Neural cell (in vitro differentiated cells): ENCODE measurements around the gene ACSS3. TPM values are rescaled to one million over a fixed set of nuclear protein-coding genes. Genes with fewer than 3 reads are reported as not detected.

Source experiments
- H2AFZ ChIP-seq: fragments of 200-600, 300-800 bp; sonication (generic), shearing (Covaris generic); 2 replicates; pipeline ENCODE4 v1.6.0; 2014; ENCODE audit warnings: low read depth, mild to moderate bottlenecking, antibody characterized with exemption, low read length, moderate library complexity
- H3F3A ChIP-seq: fragments of 200-600 bp; shearing (Covaris generic); 2 replicates; pipeline ENCODE4 v1.6.1; 2016; ENCODE audit warnings: mild to moderate bottlenecking, moderate library complexity, mixed read lengths, antibody characterized with exemption, low read length; ENCODE audit not compliant: insufficient read depth, poor library complexity, severe bottlenecking
- H3K27ac ChIP-seq: fragments of 200-600, 300-800 bp; sonication (generic), shearing (Covaris generic); 2 replicates; pipeline ENCODE4 v1.5.1; 2014; ENCODE audit warnings: mild to moderate bottlenecking, low read length, moderate library complexity
- H3K27me3 ChIP-seq: fragments of 300-800, 200-600 bp; sonication (generic), shearing (Covaris generic); 2 replicates; pipeline ENCODE4 v1.6.0; 2014; ENCODE audit warnings: mild to moderate bottlenecking, low read depth, low read length, moderate library complexity; ENCODE audit not compliant: insufficient read depth
- H3K36me3 ChIP-seq: fragments of 300-800, 200-600 bp; sonication (generic), shearing (Covaris generic); 2 replicates; pipeline ENCODE4 v1.5.1; 2014; ENCODE audit warnings: mild to moderate bottlenecking, antibody characterized with exemption, low read length, moderate library complexity; ENCODE audit not compliant: insufficient read depth
- H3K4me2 ChIP-seq: fragments of 300-800, 200-600 bp; sonication (generic), shearing (Covaris generic); 2 replicates; pipeline ENCODE4 v1.6.0; 2014; ENCODE audit warnings: mild to moderate bottlenecking, low read length
- H3K4me3 ChIP-seq: fragments of 300-800, 200-600 bp; sonication (generic), shearing (Covaris generic); 2 replicates; pipeline ENCODE4 v1.5.1; 2014; ENCODE audit warnings: mild to moderate bottlenecking, low read length, moderate library complexity
- H3K79me2 ChIP-seq: fragments of 200-600 bp; shearing (Covaris generic); replicated peaks from 2 replicates; pipeline ENCODE4 v1.6.0; 2014; ENCODE audit warnings: mild to moderate bottlenecking, low read length, moderate library complexity; ENCODE audit not compliant: insufficient read depth
- H3K9ac ChIP-seq: fragments of 300-800, 200-600 bp; sonication (generic), shearing (Covaris generic); 2 replicates; pipeline ENCODE4 v1.6.1; 2016; ENCODE audit warnings: mild to moderate bottlenecking, low read length, mixed read lengths
- H3K9me2 ChIP-seq: fragments of 200-600 bp; shearing (Covaris generic); 2 replicates; pipeline ENCODE4 v1.6.1; 2016; ENCODE audit warnings: mild to moderate bottlenecking, low read length, mixed read lengths; ENCODE audit not compliant: insufficient read depth
- H3K9me3 ChIP-seq: fragments of 200-600, 300-800 bp; sonication (generic), shearing (Covaris generic); 2 replicates; pipeline ENCODE4 v1.6.1; 2016; ENCODE audit warnings: mild to moderate bottlenecking, mixed run types, low read length, moderate library complexity, mixed read lengths
- H4K20me1 ChIP-seq: fragments of 200-600 bp; shearing (Covaris generic); 2 replicates; pipeline ENCODE4 v1.6.1; 2016; ENCODE audit warnings: mild to moderate bottlenecking, mixed run types; ENCODE audit not compliant: insufficient read depth
- EP300 ChIP-seq: fragments of 450-650 bp; conservative IDR thresholded peaks from 2 replicates; pipeline ENCODE4 v1.6.1; 2014; ENCODE audit warnings: antibody characterized with exemption, mild to moderate bottlenecking, moderate library complexity; ENCODE audit not compliant: poor library complexity, severe bottlenecking
- EZH2 ChIP-seq: fragments of 200-600, 300-800 bp; shearing (Covaris generic), sonication (generic); IDR thresholded peaks from 2 replicates; pipeline ENCODE4 v1.6.1; 2014; ENCODE audit warnings: antibody characterized with exemption, low read length, borderline replicate concordance, mild to moderate bottlenecking; ENCODE audit not compliant: insufficient read depth, poor library complexity, severe bottlenecking
- MXI1 ChIP-seq: fragments of 450-650 bp; conservative IDR thresholded peaks from 2 replicates; pipeline ENCODE4 v1.6.1; 2014; ENCODE audit warnings: antibody characterized with exemption, mild to moderate bottlenecking; ENCODE audit not compliant: poor library complexity, severe bottlenecking
- POLR2AphosphoS5 ChIP-seq: IDR thresholded peaks from 2 replicates; pipeline ENCODE4 v1.6.1; 2012
- RAD21 ChIP-seq: fragments of 450-650 bp; conservative IDR thresholded peaks from 2 replicates; pipeline ENCODE4 v1.6.1; 2014; ENCODE audit warnings: antibody characterized with exemption, mild to moderate bottlenecking, moderate library complexity
- SMC3 ChIP-seq: fragments of 450-650 bp; conservative IDR thresholded peaks from 2 replicates; pipeline ENCODE4 v1.6.1; 2014; ENCODE audit warnings: antibody characterized with exemption, mild to moderate bottlenecking, moderate library complexity; ENCODE audit not compliant: poor library complexity
- TAF1 ChIP-seq: IDR thresholded peaks from 2 replicates; pipeline ENCODE4 v1.6.1; 2012; ENCODE audit warnings: low read depth
- polyA plus RNA-seq: library from polyadenylated mRNA; depleted of rRNA; stranded (reverse); fragments of >200 nt; gene quantifications from 2 replicates; pipeline ENCODE4 v1.2.3, GENCODE V29; 2014
- TF ChIP-seq, protein P1 (sequence below): IDR thresholded peaks from 2 replicates; pipeline ENCODE4 v1.6.1; 2012; ENCODE audit warnings: borderline replicate concordance
- TF ChIP-seq, protein P2 (sequence below): fragments of 450-650 bp; IDR thresholded peaks from 2 replicates; pipeline ENCODE4 v1.5.1; 2014; ENCODE audit warnings: antibody characterized with exemption, mild to moderate bottlenecking, moderate library complexity; ENCODE audit not compliant: poor library complexity, severe bottlenecking

Gene ACSS3
- polyA plus RNA-seq, 1 donor from 2014 or later, result 0.31 TPM

DNA sequence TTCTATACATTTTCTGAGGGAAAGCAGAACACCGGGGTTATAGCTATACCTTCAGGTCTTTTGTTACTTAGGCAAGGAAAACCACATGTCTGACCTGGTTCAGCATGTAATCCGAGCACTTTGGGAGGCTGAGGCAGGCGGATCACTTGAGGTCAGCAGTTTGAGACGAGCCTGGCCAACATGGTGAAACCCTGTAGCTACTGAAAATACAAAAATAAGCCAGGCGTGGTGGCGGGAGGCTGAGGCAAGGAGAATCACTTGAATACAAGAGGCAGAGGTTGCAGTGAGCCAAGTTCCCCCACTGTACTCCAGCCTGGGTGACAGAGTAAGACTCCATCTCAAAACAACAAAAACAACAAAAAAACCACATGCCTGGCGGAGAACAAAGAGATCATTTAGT is 177.6 kb downstream of the ACSS3 start:
- H3K27me3 ChIP-seq, result no peaks in the 10 kb centered on the region
- no peaks in the 10 kb centered on the region for H3F3A ChIP-seq
- H3K27ac ChIP-seq, result no peak overlapping the region
- no peak for TF ChIP-seq SMC3
- TF ChIP-seq, protein P1, sequence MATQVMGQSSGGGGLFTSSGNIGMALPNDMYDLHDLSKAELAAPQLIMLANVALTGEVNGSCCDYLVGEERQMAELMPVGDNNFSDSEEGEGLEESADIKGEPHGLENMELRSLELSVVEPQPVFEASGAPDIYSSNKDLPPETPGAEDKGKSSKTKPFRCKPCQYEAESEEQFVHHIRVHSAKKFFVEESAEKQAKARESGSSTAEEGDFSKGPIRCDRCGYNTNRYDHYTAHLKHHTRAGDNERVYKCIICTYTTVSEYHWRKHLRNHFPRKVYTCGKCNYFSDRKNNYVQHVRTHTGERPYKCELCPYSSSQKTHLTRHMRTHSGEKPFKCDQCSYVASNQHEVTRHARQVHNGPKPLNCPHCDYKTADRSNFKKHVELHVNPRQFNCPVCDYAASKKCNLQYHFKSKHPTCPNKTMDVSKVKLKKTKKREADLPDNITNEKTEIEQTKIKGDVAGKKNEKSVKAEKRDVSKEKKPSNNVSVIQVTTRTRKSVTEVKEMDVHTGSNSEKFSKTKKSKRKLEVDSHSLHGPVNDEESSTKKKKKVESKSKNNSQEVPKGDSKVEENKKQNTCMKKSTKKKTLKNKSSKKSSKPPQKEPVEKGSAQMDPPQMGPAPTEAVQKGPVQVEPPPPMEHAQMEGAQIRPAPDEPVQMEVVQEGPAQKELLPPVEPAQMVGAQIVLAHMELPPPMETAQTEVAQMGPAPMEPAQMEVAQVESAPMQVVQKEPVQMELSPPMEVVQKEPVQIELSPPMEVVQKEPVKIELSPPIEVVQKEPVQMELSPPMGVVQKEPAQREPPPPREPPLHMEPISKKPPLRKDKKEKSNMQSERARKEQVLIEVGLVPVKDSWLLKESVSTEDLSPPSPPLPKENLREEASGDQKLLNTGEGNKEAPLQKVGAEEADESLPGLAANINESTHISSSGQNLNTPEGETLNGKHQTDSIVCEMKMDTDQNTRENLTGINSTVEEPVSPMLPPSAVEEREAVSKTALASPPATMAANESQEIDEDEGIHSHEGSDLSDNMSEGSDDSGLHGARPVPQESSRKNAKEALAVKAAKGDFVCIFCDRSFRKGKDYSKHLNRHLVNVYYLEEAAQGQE, result no peak
- no peak overlapping the region for H3K4me2 ChIP-seq
- no peak overlapping the region for H2AFZ ChIP-seq
- H3K36me3 ChIP-seq, result no peaks in the 10 kb centered on the region
- no peak overlapping the region for H3K4me3 ChIP-seq
- no peaks in the 10 kb centered on the region for H4K20me1 ChIP-seq
- no peak overlapping the region for H3K9ac ChIP-seq
- no peaks in the 10 kb centered on the region for H3K79me2 ChIP-seq
- no peaks in the 10 kb centered on the region for H3K9me2 ChIP-seq
- no peaks in the 10 kb centered on the region for H3K9me3 ChIP-seq

DNA sequence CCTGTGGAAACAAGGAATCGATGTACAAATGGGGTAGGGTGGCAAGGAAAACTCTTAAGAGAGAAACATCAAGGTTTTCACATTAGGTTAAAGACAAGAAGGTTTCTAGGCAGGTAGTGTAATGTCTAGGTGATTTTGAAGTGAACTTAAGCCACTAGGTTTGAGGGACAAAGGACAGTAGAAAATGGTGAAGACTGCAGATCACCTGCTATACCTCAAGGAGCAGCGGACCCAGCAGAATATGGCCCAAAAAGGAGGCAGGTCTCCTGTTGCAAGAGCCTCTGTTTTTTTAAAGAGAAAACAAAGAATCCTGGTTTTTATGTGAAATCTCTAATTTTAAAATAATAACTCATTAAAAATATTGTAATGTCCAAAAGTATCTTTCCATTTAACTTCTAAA is 178.1 kb downstream of the ACSS3 start:
- Histone ChIP-seq H3K36me3 (no peaks in the 10 kb centered on the region), H2AFZ (no peak overlapping the region), H3K79me2 (no peaks in the 10 kb centered on the region), H3K4me2 (no peak overlapping the region), H3K9ac (no peak overlapping the region), H3K9me2 (no peaks in the 10 kb centered on the region), H3K4me3 (no peak overlapping the region), H3K9me3 (no peaks in the 10 kb centered on the region), H3K27me3 (no peaks in the 10 kb centered on the region), H3K27ac (no peak overlapping the region), H4K20me1 (no peaks in the 10 kb centered on the region), H3F3A (no peaks in the 10 kb centered on the region)
- TF ChIP-seq RAD21 (no peak), EZH2 (no peak), EP300 (no peak), MXI1 (no peak), POLR2AphosphoS5 (no peak), TAF1 (no peak), SMC3 (no peak)
- TF ChIP-seq, protein P1, result no peak
- TF ChIP-seq, protein P2, sequence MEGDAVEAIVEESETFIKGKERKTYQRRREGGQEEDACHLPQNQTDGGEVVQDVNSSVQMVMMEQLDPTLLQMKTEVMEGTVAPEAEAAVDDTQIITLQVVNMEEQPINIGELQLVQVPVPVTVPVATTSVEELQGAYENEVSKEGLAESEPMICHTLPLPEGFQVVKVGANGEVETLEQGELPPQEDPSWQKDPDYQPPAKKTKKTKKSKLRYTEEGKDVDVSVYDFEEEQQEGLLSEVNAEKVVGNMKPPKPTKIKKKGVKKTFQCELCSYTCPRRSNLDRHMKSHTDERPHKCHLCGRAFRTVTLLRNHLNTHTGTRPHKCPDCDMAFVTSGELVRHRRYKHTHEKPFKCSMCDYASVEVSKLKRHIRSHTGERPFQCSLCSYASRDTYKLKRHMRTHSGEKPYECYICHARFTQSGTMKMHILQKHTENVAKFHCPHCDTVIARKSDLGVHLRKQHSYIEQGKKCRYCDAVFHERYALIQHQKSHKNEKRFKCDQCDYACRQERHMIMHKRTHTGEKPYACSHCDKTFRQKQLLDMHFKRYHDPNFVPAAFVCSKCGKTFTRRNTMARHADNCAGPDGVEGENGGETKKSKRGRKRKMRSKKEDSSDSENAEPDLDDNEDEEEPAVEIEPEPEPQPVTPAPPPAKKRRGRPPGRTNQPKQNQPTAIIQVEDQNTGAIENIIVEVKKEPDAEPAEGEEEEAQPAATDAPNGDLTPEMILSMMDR, result no peak
